ENCODE measurements around the gene ASB1. TPM values are rescaled to one million over a fixed set of nuclear protein-coding genes. Genes with fewer than 3 reads are reported as not detected.

ASB1 gene
- total and polyA plus RNA-seq, 2 of the 13 experiments (the other 11 are each of a cell fraction or from before 2014, with no cell fraction given), result 48.6 to 49.2 TPM

DNA sequence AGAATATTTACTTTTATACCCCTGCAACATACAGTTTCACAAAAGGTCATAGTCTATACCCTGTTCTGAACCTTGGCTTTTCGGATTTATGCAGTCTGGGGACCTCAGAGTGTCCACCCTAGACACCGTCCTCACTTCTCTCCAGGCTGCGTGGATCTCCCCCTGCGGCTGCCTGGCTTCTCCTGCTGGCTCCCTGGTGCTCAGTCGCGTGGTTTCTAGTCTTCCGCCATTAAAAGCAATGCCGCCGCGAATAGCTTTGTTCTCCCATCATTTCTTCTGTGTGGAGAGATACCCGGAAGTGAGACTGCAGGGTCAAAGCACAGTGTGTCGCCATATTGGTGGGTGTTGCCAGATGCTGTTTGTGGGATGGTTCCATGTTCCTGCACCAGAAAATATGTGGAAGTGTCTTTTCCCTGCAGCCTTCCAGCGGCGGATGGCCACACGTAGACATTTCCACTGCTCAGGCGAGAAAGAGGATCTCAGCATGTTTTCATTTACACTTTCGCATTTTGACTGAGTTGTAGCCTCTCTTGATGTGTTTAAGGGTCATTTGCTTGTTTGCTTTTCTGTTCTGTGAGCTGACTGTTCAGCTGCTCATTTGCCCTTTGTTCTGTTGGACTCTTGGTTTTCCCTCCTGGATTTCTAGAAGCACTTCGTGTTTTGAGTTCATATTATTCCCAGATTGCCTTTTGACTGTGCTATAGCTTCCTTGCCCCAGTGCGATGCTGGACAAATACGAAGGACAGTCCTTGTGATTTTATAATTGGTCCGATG, 22.9 kb upstream of the ASB1 start (continued):
- TF ChIP-seq, protein P1, sequence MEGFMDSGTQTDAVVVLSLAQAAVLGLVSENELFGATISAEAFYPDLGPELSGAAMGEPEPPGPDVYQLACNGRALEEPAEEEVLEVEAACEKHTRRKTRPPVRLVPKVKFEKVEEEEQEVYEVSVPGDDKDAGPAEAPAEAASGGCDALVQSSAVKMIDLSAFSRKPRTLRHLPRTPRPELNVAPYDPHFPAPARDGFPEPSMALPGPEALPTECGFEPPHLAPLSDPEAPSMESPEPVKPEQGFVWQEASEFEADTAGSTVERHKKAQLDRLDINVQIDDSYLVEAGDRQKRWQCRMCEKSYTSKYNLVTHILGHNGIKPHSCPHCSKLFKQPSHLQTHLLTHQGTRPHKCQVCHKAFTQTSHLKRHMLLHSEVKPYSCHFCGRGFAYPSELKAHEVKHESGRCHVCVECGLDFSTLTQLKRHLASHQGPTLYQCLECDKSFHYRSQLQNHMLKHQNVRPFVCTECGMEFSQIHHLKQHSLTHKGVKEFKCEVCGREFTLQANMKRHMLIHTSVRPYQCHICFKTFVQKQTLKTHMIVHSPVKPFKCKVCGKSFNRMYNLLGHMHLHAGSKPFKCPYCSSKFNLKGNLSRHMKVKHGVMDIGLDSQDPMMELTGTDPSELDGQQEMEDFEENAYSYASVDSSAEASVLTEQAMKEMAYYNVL (CRISPR knock-in tag; IDR thresholded peaks at IDR 0.05; ENCODE audit: borderline replicate concordance), result no peak
- peak; percentile 52; the same call in 1 of the 2 replicates for TF ChIP-seq SOX13 (IDR thresholded peaks at IDR 0.05)
- peak in 1 of 2 experiments; percentile 81; a peak in 2 of 4 replicates for TF ChIP-seq SOX13 (CRISPR knock-in tag; conservative IDR thresholded peaks at IDR 0.05 in 1 of 2, IDR thresholded peaks at IDR 0.05 in 1 of 2)
- peak; percentile 70; the same call in 1 of the 2 replicates for TF ChIP-seq ZFP1 (CRISPR knock-in tag; IDR thresholded peaks at IDR 0.05)
- TF ChIP-seq, protein P2, sequence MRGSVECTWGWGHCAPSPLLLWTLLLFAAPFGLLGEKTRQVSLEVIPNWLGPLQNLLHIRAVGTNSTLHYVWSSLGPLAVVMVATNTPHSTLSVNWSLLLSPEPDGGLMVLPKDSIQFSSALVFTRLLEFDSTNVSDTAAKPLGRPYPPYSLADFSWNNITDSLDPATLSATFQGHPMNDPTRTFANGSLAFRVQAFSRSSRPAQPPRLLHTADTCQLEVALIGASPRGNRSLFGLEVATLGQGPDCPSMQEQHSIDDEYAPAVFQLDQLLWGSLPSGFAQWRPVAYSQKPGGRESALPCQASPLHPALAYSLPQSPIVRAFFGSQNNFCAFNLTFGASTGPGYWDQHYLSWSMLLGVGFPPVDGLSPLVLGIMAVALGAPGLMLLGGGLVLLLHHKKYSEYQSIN (CRISPR knock-in tag; IDR thresholded peaks at IDR 0.05; ENCODE audit: borderline replicate concordance), result no peak
- TF ChIP-seq ZNF660 (CRISPR knock-in tag; IDR thresholded peaks at IDR 0.05; ENCODE audit: borderline replicate concordance, low read depth), result no peak
- peak; percentile 56 for TF ChIP-seq ETV5 (CRISPR knock-in tag; IDR thresholded peaks at IDR 0.05; ENCODE audit: borderline replicate concordance)
- TF ChIP-seq ZNF343 (CRISPR knock-in tag; IDR thresholded peaks at IDR 0.05), result no peak
- TF ChIP-seq, protein P3, sequence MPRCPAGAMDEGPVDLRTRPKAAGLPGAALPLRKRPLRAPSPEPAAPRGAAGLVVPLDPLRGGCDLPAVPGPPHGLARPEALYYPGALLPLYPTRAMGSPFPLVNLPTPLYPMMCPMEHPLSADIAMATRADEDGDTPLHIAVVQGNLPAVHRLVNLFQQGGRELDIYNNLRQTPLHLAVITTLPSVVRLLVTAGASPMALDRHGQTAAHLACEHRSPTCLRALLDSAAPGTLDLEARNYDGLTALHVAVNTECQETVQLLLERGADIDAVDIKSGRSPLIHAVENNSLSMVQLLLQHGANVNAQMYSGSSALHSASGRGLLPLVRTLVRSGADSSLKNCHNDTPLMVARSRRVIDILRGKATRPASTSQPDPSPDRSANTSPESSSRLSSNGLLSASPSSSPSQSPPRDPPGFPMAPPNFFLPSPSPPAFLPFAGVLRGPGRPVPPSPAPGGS (CRISPR knock-in tag; IDR thresholded peaks at IDR 0.05), result no peak
- TF ChIP-seq, protein P4, sequence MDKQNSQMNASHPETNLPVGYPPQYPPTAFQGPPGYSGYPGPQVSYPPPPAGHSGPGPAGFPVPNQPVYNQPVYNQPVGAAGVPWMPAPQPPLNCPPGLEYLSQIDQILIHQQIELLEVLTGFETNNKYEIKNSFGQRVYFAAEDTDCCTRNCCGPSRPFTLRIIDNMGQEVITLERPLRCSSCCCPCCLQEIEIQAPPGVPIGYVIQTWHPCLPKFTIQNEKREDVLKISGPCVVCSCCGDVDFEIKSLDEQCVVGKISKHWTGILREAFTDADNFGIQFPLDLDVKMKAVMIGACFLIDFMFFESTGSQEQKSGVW (CRISPR knock-in tag; IDR thresholded peaks at IDR 0.05; ENCODE audit: borderline replicate concordance), result no peak
- TF ChIP-seq ZKSCAN1 (IDR thresholded peaks at IDR 0.05; ENCODE audit: low read length), result no peak
- TF ChIP-seq, protein P5, sequence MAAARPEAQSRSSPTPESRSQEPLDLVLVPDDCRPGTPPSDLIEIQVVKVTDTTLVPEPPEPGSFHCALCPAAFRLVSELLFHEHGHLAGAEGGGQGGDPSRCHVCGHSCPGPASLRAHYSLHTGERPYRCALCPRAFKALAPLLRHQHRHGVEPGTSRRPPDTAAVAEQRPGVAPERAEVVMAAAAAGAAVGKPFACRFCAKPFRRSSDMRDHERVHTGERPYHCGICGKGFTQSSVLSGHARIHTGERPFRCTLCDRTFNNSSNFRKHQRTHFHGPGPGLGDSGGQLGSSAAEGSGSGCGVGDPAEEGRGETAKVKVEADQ (CRISPR knock-in tag; IDR thresholded peaks at IDR 0.05; ENCODE audit: borderline replicate concordance), result no peak; the same call in 1 of the 2 replicates
- no peak for TF ChIP-seq MYNN (CRISPR knock-in tag; IDR thresholded peaks at IDR 0.05; ENCODE audit: low read depth)
- peak; percentile 89 for TF ChIP-seq FOXK2 (IDR thresholded peaks at IDR 0.05)
- TF ChIP-seq, protein P6, sequence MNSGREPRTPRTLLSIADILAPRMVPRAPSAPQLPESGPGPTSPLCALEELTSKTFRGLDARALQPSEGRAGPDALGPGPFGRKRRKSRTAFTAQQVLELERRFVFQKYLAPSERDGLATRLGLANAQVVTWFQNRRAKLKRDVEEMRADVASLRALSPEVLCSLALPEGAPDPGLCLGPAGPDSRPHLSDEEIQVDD (CRISPR knock-in tag; IDR thresholded peaks at IDR 0.05; ENCODE audit: borderline replicate concordance), result no peak
- TF ChIP-seq, protein P7, sequence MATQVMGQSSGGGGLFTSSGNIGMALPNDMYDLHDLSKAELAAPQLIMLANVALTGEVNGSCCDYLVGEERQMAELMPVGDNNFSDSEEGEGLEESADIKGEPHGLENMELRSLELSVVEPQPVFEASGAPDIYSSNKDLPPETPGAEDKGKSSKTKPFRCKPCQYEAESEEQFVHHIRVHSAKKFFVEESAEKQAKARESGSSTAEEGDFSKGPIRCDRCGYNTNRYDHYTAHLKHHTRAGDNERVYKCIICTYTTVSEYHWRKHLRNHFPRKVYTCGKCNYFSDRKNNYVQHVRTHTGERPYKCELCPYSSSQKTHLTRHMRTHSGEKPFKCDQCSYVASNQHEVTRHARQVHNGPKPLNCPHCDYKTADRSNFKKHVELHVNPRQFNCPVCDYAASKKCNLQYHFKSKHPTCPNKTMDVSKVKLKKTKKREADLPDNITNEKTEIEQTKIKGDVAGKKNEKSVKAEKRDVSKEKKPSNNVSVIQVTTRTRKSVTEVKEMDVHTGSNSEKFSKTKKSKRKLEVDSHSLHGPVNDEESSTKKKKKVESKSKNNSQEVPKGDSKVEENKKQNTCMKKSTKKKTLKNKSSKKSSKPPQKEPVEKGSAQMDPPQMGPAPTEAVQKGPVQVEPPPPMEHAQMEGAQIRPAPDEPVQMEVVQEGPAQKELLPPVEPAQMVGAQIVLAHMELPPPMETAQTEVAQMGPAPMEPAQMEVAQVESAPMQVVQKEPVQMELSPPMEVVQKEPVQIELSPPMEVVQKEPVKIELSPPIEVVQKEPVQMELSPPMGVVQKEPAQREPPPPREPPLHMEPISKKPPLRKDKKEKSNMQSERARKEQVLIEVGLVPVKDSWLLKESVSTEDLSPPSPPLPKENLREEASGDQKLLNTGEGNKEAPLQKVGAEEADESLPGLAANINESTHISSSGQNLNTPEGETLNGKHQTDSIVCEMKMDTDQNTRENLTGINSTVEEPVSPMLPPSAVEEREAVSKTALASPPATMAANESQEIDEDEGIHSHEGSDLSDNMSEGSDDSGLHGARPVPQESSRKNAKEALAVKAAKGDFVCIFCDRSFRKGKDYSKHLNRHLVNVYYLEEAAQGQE (IDR thresholded peaks at IDR 0.05; ENCODE audit: borderline replicate concordance in 1 of 2, low read depth in 1 of 2, low read length in 2 of 2), result 0 out of 4 replicates have a peak, but pooled peaks of 1 of the 2 experiments have one; percentile 14

Measured in HepG2 (cell line).